Measurements from ENCODE around the gene LDHD. TPM values are rescaled to one million over a fixed set of nuclear protein-coding genes. Genes with fewer than 3 reads are reported as not detected.

LDHD gene
- total and polyA plus RNA-seq, 7 experiments from 2014 or later, result 0.31 to 2.7 (median 0.46) TPM; not detected in 1

- Mint-ChIP-seq H3K27ac (no peak overlapping the region), H3K27me3 (peaks cover 0 to 10% (median 10%) of the 10 kb centered on the region in 5 donors), H3K9me3 (peaks cover 0 to 14% (median 3%) of the 10 kb centered on the region in 11 donors), H3K4me1 (peaks cover 0 to 9% (median 0%) of the 10 kb centered on the region in 7 donors), H3K4me3 (peak overlapping the region in 2 of 10 donors; percentile 48 to 60), H3K36me3 (peaks cover 0 to 2% (median 0%) of the 10 kb centered on the region in 5 donors)
- Histone ChIP-seq H3K4me3 (ENCODE audit: low read length) (no peak overlapping the region), H3K9me3 (ENCODE audit: control insufficient read depth in 2 of 3, low read length in 3 of 3) (peaks cover 0 to 5% (median 0%) of the 10 kb centered on the region in 3 experiments), H3K36me3 (ENCODE audit: control insufficient read depth in 2 of 3, insufficient read depth in 3 of 3, low read length in 3 of 3) (no peaks in the 10 kb centered on the region), H3K27ac (ENCODE audit: low read depth, low read length) (no peak overlapping the region), H3K27me3 (ENCODE audit: control insufficient read depth in 2 of 2, insufficient read depth in 2 of 2, low read length in 2 of 2) (no peaks in the 10 kb centered on the region), H3K4me1 (ENCODE audit: control insufficient read depth in 2 of 2, insufficient read depth in 2 of 2, low read length in 2 of 2) (no peaks in the 10 kb centered on the region)
- ATAC-seq (no peak), DNase-seq (no peak)
- ChIA-PET POLR2A (no interaction called here), CTCF (no interaction called here)
- intact Hi-C loops (cut with micrococcal nuclease), result no loop called here
Observed at GRCh38 chr16:75116911-75117245, 298 bp upstream of the LDHD start.

GRCh38 chr16:75114946-75115825 lies 1.4 kb downstream of the LDHD start:
- POLR2A ChIA-PET, result no interaction called here

GRCh38 chr16:75114179-75114945 lies 2.2 kb downstream of the LDHD start:
- ChIA-PET POLR2A (no interaction called here), CTCF (no interaction called here)
- Histone ChIP-seq H3K4me3 (ENCODE audit: low read length) (no peak overlapping the region), H3K27ac (ENCODE audit: low read depth, low read length) (no peak overlapping the region), H3K27me3 (ENCODE audit: control insufficient read depth in 2 of 2, insufficient read depth in 2 of 2, low read length in 2 of 2) (no peaks in the 10 kb centered on the region), H3K4me1 (ENCODE audit: control insufficient read depth in 2 of 2, insufficient read depth in 2 of 2, low read length in 2 of 2) (peaks cover 15 to 23% of the 10 kb centered on the region in 2 donors), H3K36me3 (ENCODE audit: control insufficient read depth in 2 of 3, insufficient read depth in 3 of 3, low read length in 3 of 3) (no peaks in the 10 kb centered on the region), H3K9me3 (ENCODE audit: control insufficient read depth in 2 of 3, low read length in 3 of 3) (no peaks in the 10 kb centered on the region)
- Mint-ChIP-seq H3K27me3 (peaks cover 0 to 10% (median 10%) of the 10 kb centered on the region in 5 donors), H3K4me1 (peaks cover 17 to 34% (median 21%) of the 10 kb centered on the region in 7 donors), H3K9me3 (no peaks in the 10 kb centered on the region), H3K27ac (no peak overlapping the region), H3K4me3 (no peak overlapping the region), H3K36me3 (peaks cover 0 to 2% (median 0%) of the 10 kb centered on the region in 5 donors)
- no peak for DNase-seq
- intact Hi-C loops (cut with micrococcal nuclease), result loop anchor here in 1 of 2 donors (5.0 kb wide), 1 partner anchor 247 kb away; no protein-coding TSS in a partner anchor
- ATAC-seq, result no peak

More at GRCh38 chr16:75114946-75115825, 1.4 kb downstream of the LDHD start:
- H3K9me3 Mint-ChIP-seq, result peaks cover 0 to 3% (median 0%) of the 10 kb centered on the region in 11 donors
- intact Hi-C loops (cut with micrococcal nuclease), result loop anchor here in 1 of 2 donors (5.0 kb wide), 1 partner anchor 248 kb away; no protein-coding TSS in a partner anchor
- Histone ChIP-seq H3K4me1 (ENCODE audit: control insufficient read depth in 2 of 2, insufficient read depth in 2 of 2, low read length in 2 of 2) (peaks cover 9 to 15% of the 10 kb centered on the region in 2 donors), H3K27ac (ENCODE audit: low read depth, low read length) (no peak overlapping the region), H3K27me3 (ENCODE audit: control insufficient read depth in 2 of 2, insufficient read depth in 2 of 2, low read length in 2 of 2) (no peaks in the 10 kb centered on the region), H3K9me3 (ENCODE audit: control insufficient read depth in 2 of 3, low read length in 3 of 3) (no peaks in the 10 kb centered on the region), H3K4me3 (ENCODE audit: low read length) (no peak overlapping the region), H3K36me3 (ENCODE audit: control insufficient read depth in 2 of 3, insufficient read depth in 3 of 3, low read length in 3 of 3) (no peaks in the 10 kb centered on the region)
- peaks cover 11 to 26% (median 13%) of the 10 kb centered on the region in 7 donors for H3K4me1 Mint-ChIP-seq
- DNase-seq, result no peak
- peaks cover 0 to 10% (median 10%) of the 10 kb centered on the region in 5 donors for H3K27me3 Mint-ChIP-seq
- H3K27ac Mint-ChIP-seq, result no peak overlapping the region
- no peak for ATAC-seq
- H3K36me3 Mint-ChIP-seq, result no peaks in the 10 kb centered on the region
- no peak overlapping the region for H3K4me3 Mint-ChIP-seq
- CTCF ChIA-PET, result no interaction called here

GRCh38 chr16:75113541-75114121 lies 2.9 kb downstream of the LDHD start:
- H3K36me3 Mint-ChIP-seq, result peaks cover 0 to 2% (median 0%) of the 10 kb centered on the region in 5 donors
- H3K27ac Mint-ChIP-seq, result no peak overlapping the region
- Histone ChIP-seq H3K27me3 (ENCODE audit: control insufficient read depth in 2 of 2, insufficient read depth in 2 of 2, low read length in 2 of 2) (no peaks in the 10 kb centered on the region), H3K36me3 (ENCODE audit: control insufficient read depth in 2 of 3, insufficient read depth in 3 of 3, low read length in 3 of 3) (no peaks in the 10 kb centered on the region), H3K4me1 (ENCODE audit: control insufficient read depth in 2 of 2, insufficient read depth in 2 of 2, low read length in 2 of 2) (peaks cover 19 to 30% of the 10 kb centered on the region in 2 donors), H3K9me3 (ENCODE audit: control insufficient read depth in 2 of 3, low read length in 3 of 3) (no peaks in the 10 kb centered on the region), H3K27ac (ENCODE audit: low read depth, low read length) (no peak overlapping the region), H3K4me3 (ENCODE audit: low read length) (no peak overlapping the region)
- H3K4me3 Mint-ChIP-seq, result no peak overlapping the region
- no peaks in the 10 kb centered on the region for H3K9me3 Mint-ChIP-seq
- ChIA-PET POLR2A (no interaction called here), CTCF (no interaction called here)
- DNase-seq (no peak), ATAC-seq (no peak)
- intact Hi-C loops (cut with micrococcal nuclease), result loop anchor here in 1 of 2 donors (5.0 kb wide), 1 partner anchor 246 kb away; no protein-coding TSS in a partner anchor
- peaks cover 0 to 10% (median 10%) of the 10 kb centered on the region in 5 donors for H3K27me3 Mint-ChIP-seq
- H3K4me1 Mint-ChIP-seq, result peaks cover 24 to 41% (median 28%) of the 10 kb centered on the region in 7 donors

- peak overlapping the region in 1 of 9 donors; percentile 46 for H3K27ac Mint-ChIP-seq
- POLR2A ChIA-PET, result no interaction called here
- H3K4me3 ChIP-seq (ENCODE audit: low read length), result no peak overlapping the region
Observed at GRCh38 chr16:75112734-75113491, 3.7 kb downstream of the LDHD start.

More at GRCh38 chr16:75112734-75113491, 3.7 kb downstream of the LDHD start:
- peaks cover 0 to 3% (median 0%) of the 10 kb centered on the region in 5 donors for H3K36me3 Mint-ChIP-seq
- peaks cover 0 to 10% (median 10%) of the 10 kb centered on the region in 5 donors for H3K27me3 Mint-ChIP-seq
- Histone ChIP-seq H3K36me3 (ENCODE audit: control insufficient read depth in 2 of 3, insufficient read depth in 3 of 3, low read length in 3 of 3) (no peaks in the 10 kb centered on the region), H3K27me3 (ENCODE audit: control insufficient read depth in 2 of 2, insufficient read depth in 2 of 2, low read length in 2 of 2) (no peaks in the 10 kb centered on the region), H3K9me3 (ENCODE audit: control insufficient read depth in 2 of 3, low read length in 3 of 3) (no peaks in the 10 kb centered on the region), H3K4me1 (ENCODE audit: control insufficient read depth in 2 of 2, insufficient read depth in 2 of 2, low read length in 2 of 2) (peaks cover 19 to 32% of the 10 kb centered on the region in 2 donors), H3K27ac (ENCODE audit: low read depth, low read length) (no peak overlapping the region)
- no peak for ATAC-seq
- CTCF ChIA-PET, result interaction anchor here (2.5 kb wide), 1 partner anchor 120 kb away, joined by 11 read pairs; no protein-coding TSS in a partner anchor
- no peak for DNase-seq
- no peaks in the 10 kb centered on the region for H3K9me3 Mint-ChIP-seq
- intact Hi-C loops (cut with micrococcal nuclease), result loop anchor here in 1 of 2 donors (5.0 kb wide), 1 partner anchor 246 kb away; no protein-coding TSS in a partner anchor
- peak overlapping the region in 1 of 10 donors; percentile 20 for H3K4me3 Mint-ChIP-seq
- peaks cover 25 to 46% (median 34%) of the 10 kb centered on the region in 7 donors for H3K4me1 Mint-ChIP-seq

Measured in naive thymus-derived CD4-positive, alpha-beta T cell (primary cell).